HG02852 (cell line): Measurements from ENCODE around the gene NT5E.

Source experiments
- ATAC-seq: cut with Tn5 transposase; IDR thresholded peaks from one replicate; pipeline ENCODE4 v1.9.1; 2021; ENCODE audit warnings: mild to moderate bottlenecking, moderate library complexity; ENCODE audit not compliant: unreplicated experiment

Gene NT5E

GRCh38 chr6:85421181-85421580 is 28.7 kb upstream of the NT5E start:
- no peak for ATAC-seq

- no peak for ATAC-seq
Observed at GRCh38 chr6:85421972-85422371, 27.9 kb upstream of the NT5E start.

- no peak for ATAC-seq
Observed at GRCh38 chr6:85422996-85423395, 26.9 kb upstream of the NT5E start.

- ATAC-seq: no peak
Observed at GRCh38 chr6:85424981-85425380, 24.9 kb upstream of the NT5E start.

GRCh38 chr6:85425997-85426396 is 23.9 kb upstream of the NT5E start:
- ATAC-seq: no peak

GRCh38 chr6:85428486-85428885 is 21.4 kb upstream of the NT5E start:
- no peak for ATAC-seq

- ATAC-seq: no peak
Observed at GRCh38 chr6:85429346-85429745, 20.5 kb upstream of the NT5E start.

- ATAC-seq: no peak
Observed at GRCh38 chr6:85431271-85431670, 18.6 kb upstream of the NT5E start.

GRCh38 chr6:85432554-85432953 is 17.3 kb upstream of the NT5E start:
- no peak for ATAC-seq

GRCh38 chr6:85435851-85436250 is 14.0 kb upstream of the NT5E start:
- ATAC-seq: no peak

- no peak for ATAC-seq
Observed at GRCh38 chr6:85436411-85436810, 13.5 kb upstream of the NT5E start.

- no peak for ATAC-seq
Observed at GRCh38 chr6:85436939-85437495, 12.9 kb upstream of the NT5E start.

- no peak for ATAC-seq
Observed at GRCh38 chr6:85443349-85444117, 6.3 kb upstream of the NT5E start.

- peak; percentile 79 for ATAC-seq
Observed at GRCh38 chr6:85449388-85449817, 480 bp upstream of the NT5E start.

- no peak for ATAC-seq
Observed at GRCh38 chr6:85451565-85452306, 1.9 kb downstream of the NT5E start.

GRCh38 chr6:85452441-85452881 is 2.6 kb downstream of the NT5E start:
- ATAC-seq: no peak

GRCh38 chr6:85453052-85453451 is 3.2 kb downstream of the NT5E start:
- no peak for ATAC-seq

- no peak for ATAC-seq
Observed at GRCh38 chr6:85453490-85453889, 3.6 kb downstream of the NT5E start.

GRCh38 chr6:85455471-85456026 is 5.7 kb downstream of the NT5E start:
- no peak for ATAC-seq

GRCh38 chr6:85456782-85457181 is 6.9 kb downstream of the NT5E start:
- no peak for ATAC-seq

GRCh38 chr6:85458184-85458583 is 8.3 kb downstream of the NT5E start:
- no peak for ATAC-seq

- ATAC-seq: no peak
Observed at GRCh38 chr6:85458782-85459181, 8.9 kb downstream of the NT5E start.
